ENCODE measurements around the gene TJP1.
"Not testable (repeated sequence)": the region's sequence is repeated elsewhere in the genome, so short reads cannot be mapped to it uniquely, and the experiment has no call there.

Gene TJP1

GRCh38 chr15:29670266-29670665 is 152.0 kb downstream of the TJP1 start:
- H3K4me3 ChIP-seq (ENCODE audit: control insufficient read depth, low read depth, low read length), result no peak overlapping the region
- TF ChIP-seq CTCF (IDR thresholded peaks at IDR 0.05; ENCODE audit: control insufficient read depth, insufficient read depth, low read depth, low read length, missing control alignments), result no peak
- no peak for DNase-seq (ENCODE audit: low read depth)

- H3K4me3 ChIP-seq (ENCODE audit: control insufficient read depth, low read depth, low read length), result no peak overlapping the region
- no peak for DNase-seq (ENCODE audit: low read depth)
- no peak for TF ChIP-seq CTCF (IDR thresholded peaks at IDR 0.05; ENCODE audit: control insufficient read depth, insufficient read depth, low read depth, low read length, missing control alignments)
Measured at GRCh38 chr15:29669823-29670222, 152.4 kb downstream of the TJP1 start.

- peak; percentile 39 for DNase-seq (ENCODE audit: low read depth)
- no peak overlapping the region for H3K4me3 ChIP-seq (ENCODE audit: control insufficient read depth, low read depth, low read length)
- peak; percentile 69 for TF ChIP-seq CTCF (IDR thresholded peaks at IDR 0.05; ENCODE audit: control insufficient read depth, insufficient read depth, low read depth, low read length, missing control alignments)
Measured at GRCh38 chr15:29668120-29668602, 154.1 kb downstream of the TJP1 start.

- no peak overlapping the region for H3K4me3 ChIP-seq (ENCODE audit: control insufficient read depth, low read depth, low read length)
- no peak for TF ChIP-seq CTCF (IDR thresholded peaks at IDR 0.05; ENCODE audit: control insufficient read depth, insufficient read depth, low read depth, low read length, missing control alignments)
- DNase-seq (ENCODE audit: low read depth), result no peak
Measured at GRCh38 chr15:29666241-29666640, 156.0 kb downstream of the TJP1 start.

- TF ChIP-seq CTCF (IDR thresholded peaks at IDR 0.05; ENCODE audit: control insufficient read depth, insufficient read depth, low read depth, low read length, missing control alignments), result no peak
- no peak for DNase-seq (ENCODE audit: low read depth)
Measured at GRCh38 chr15:29665444-29666003, 156.7 kb downstream of the TJP1 start.

GRCh38 chr15:29664406-29664805 is 157.9 kb downstream of the TJP1 start:
- no peak for DNase-seq (ENCODE audit: low read depth)
- TF ChIP-seq CTCF (IDR thresholded peaks at IDR 0.05; ENCODE audit: control insufficient read depth, insufficient read depth, low read depth, low read length, missing control alignments), result no peak
- no peak overlapping the region for H3K4me3 ChIP-seq (ENCODE audit: control insufficient read depth, low read depth, low read length)

More at GRCh38 chr15:29665444-29666003, 156.7 kb downstream of the TJP1 start:
- H3K4me3 ChIP-seq (ENCODE audit: control insufficient read depth, low read depth, low read length), result no peak overlapping the region

- not testable (repeated sequence) for H3K4me3 ChIP-seq (ENCODE audit: control insufficient read depth, low read depth, low read length); DNase-seq (ENCODE audit: low read depth)
Measured at GRCh38 chr15:29657476-29657817, 164.8 kb downstream of the TJP1 start.

Measured in AG09309 (cell line).